Measurements from ENCODE around the gene PHLDB3.
A peak's percentile ranks its signal among the peaks of the same experiment; 100 is the strongest.

PHLDB3 gene

DNA sequence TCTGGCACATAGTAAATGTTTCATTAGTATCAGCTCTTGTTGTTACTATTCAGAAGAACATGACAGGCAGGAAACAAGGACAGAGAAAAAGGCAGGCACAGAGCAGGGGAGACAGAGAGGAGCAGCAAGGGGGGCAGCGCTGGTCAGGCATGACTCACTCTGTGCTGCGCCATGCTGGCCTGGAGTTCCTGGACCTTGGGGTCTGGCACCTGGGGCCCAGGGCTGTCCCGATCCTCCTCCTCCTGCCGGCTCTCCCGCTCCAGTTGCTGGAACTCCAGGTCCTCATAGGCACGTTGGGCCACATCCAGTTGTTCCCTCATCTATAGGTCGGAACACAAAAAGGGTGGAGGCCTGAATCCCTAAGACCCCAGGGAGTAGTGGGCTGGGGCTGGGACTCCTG is 7.6 kb downstream of the PHLDB3 start:
- no peak for DNase-seq

DNA sequence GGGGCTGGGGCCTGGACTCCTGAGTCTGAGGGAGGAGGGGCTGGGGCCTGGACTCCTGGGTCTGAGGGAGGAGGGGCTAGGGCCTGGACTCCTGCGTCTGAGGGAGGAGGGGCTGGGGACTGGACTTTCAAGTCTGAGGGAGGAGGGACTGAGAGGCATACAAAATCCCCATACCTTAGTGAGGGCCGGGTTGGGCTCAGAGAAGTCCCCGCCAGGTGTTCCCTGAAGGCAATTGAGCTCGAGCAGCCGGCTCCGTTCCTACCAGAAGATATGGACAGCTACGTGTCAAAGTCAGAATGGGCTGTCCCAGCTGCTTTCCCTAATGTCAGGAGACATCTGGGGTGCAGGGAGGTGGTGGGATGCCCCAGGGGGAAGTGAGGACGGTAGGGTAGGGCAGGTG is 9.5 kb downstream of the PHLDB3 start:
- no peak for DNase-seq

DNA sequence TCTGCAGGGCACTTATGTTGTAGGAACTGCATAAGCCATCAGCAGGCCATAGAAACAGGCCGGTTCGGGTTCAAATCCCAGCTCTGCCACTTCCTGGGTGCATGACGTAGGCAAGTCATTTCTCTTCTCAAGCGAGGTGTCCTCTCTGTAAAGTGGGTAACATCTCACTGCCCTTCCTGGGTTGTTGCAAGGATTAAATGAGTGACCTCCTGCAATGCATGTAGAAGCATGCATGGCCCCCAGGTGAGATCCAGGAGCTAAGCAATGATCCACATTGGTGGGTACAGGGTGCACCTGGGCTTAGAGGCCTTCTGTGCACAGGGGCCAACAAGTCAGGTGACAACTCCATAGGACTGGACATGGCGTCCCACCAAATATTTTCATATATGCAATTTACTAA is 13.8 kb downstream of the PHLDB3 start:
- no peak for DNase-seq

DNA sequence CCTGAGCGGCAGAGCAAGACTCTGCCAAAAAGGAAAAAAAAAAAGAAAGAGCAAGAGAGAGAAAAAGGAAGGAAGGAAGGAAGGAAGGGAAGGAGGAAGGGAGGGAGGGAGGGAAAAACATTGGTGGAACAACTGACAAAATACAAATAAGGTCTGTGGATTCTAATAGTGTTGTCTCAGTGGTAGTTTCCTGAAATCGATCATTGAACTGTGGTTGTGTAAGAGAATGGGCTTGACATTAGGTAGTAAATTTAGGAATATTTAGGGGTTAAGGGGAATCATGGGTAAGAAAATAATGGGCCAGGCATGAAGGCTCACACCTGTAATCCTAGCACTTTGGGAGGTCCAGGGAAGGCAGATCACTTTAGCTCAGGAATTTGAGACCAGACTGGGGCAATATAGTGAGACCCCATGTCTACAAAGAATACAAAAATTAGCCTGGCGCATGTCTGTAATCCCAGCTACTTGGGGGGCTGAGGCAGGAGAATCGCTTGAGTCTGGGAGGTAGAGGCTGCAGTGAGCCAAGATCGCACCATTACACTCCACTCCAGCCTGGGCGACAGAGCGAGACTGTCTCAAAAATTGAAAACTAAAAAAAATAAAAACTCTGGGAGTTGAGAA is 14.5 kb downstream of the PHLDB3 start:
- no peak for DNase-seq

DNA sequence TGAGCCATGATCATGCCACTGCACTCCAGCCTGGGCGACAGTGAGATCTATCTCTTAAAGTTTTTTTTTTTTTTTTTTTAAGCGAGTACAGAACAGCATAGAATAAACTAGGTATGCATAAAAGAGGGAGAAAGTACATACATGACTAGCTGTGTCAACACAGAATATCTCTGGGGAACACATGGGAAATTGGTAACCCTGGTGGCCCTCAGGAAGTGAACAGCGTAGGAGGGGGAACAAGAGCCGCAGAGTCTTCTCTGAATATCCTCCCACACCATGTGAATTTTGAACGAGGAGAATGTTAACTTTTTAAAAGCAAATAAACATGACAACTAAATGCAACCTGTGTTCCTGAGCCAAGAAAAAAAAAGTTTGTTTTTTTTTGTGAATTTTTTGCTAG is 15.2 kb downstream of the PHLDB3 start:
- no peak for DNase-seq

DNA sequence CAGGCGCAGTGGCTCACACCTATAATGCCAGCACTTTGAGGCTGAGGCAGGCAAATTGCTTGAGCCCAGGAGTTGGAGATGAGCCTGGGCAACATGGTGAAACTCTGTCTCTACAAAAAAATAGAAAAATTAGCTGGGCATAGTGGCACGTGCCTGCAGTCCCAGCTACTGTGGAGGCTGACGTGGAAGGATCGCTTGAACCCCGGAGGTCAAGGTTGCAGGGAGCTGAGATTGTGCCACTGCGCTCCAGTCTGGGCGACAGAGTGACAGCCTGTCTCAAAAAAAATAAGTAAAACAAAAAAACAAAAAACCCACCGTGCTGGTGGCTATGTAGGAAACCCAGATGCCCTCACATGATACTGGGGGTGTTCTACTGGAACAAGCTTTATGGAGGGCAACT is 16.4 kb downstream of the PHLDB3 start:
- no peak for DNase-seq

DNA sequence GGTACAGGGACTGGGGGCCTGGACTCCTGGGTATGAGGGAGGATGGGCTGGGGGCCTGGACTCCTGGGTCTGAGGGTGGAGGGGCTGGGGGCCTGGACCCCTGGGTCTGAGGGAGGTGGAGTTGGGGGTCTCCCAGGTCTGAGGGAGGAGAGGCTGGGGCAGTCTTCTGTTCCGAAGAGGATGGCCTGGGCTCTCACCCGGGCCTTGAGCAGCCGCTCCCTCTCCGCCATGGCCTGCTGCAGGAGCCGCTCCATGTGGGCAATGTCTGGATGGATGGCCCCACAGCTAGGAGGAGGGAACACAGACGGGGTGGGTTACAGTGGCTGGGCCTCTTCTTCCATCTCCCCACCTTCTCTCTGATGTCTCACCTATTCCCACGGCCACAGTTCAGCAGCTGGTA is 18.1 kb downstream of the PHLDB3 start:
- no peak for DNase-seq

DNA sequence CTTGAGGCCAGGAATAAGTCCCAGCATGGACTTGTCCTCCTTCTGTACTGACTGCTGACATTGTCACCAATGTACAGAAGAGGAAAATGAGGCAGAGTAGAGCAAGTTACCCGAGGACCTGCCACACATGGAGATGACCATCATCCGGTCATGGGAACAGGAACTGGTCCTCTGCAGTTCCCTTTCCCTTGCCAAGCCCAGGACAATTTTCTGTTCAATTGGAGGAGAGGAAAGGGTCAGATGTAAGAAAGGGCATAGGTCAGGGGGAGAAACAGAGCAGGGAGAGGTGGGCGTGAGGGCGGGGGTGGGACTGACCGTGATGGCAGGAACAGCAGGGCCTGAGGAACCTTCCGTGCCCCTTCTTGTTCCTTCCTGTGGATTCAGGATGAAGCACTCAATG is 18.6 kb downstream of the PHLDB3 start:
- no peak for DNase-seq

DNA sequence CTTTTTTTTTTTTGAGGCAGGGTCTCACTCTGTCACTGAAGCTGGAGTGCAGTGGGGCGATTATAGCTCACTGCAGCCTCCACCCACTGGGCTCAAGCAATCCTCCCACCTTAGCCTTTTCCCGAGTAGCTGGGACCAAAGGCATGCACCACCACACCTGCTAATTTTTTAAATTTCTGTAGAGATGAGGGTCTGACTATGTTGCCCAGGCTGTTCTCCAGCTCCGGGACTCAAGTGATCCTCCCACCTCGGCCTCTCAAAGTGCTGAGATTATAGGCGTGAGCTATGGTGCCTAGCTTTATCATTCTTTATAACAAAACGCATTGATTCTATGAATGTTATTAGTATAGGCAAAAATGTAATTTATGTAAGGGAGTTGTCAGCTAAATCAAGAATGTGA is 21.3 kb downstream of the PHLDB3 start:
- DNase-seq: no peak

DNA sequence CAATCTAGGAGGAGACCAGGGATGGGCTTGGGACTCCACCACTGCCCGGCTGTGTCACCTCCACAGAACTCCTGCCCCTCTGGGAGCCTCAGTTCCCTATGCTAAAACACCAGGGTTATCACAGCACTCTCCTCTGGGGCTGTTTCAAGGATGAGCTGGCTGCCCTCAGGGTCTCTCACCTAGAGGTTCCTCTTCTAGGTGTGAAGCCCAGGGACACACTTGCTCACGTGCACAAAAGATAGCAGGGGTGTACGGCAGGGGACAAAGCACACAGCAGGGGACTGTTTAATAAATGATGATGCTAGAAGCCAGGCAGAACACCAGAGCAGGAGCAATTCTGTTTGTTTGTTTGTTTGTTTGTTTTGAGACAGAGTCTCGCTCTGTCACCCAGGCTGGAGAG is 22.4 kb downstream of the PHLDB3 start:
- no peak for DNase-seq

DNA sequence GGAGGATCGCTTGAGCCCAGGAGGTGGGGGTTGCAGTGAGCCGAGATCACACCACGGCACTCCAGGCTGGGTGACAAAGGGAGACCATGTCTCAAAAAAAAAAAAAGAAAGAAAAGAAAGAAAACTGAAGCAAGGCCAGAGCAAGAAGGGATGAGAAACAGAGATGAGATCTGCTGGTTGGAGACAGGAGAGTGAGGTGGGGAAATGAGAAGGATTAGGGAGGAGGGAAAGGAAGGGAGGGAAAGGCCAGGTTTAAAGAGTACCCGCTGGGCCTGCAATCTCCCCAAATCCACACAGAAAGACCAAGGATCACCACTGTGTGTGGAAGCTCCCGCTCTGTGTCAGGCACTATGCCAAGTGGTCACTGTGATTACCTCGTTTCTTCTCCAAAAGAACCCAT is 22.8 kb downstream of the PHLDB3 start:
- no peak for DNase-seq

DNA sequence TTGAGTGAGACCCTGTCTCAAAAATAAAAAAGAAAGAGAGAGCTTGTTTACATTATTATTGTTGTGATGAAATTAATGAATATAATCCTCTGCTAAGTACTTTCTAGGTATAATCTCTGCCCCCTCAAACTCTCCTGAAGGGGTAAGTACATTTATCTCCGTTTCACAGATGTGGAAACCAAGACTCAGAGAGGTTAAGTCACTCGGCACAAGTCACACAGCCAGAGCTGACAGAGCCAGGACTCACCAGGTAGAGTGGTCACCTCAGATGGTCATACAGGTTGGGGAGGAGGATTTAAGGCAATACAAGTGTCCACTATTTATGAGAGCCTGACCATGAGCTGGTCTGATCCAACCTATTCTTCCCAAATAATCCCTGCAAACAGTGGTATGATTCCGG is 24.0 kb downstream of the PHLDB3 start:
- DNase-seq: no peak

DNA sequence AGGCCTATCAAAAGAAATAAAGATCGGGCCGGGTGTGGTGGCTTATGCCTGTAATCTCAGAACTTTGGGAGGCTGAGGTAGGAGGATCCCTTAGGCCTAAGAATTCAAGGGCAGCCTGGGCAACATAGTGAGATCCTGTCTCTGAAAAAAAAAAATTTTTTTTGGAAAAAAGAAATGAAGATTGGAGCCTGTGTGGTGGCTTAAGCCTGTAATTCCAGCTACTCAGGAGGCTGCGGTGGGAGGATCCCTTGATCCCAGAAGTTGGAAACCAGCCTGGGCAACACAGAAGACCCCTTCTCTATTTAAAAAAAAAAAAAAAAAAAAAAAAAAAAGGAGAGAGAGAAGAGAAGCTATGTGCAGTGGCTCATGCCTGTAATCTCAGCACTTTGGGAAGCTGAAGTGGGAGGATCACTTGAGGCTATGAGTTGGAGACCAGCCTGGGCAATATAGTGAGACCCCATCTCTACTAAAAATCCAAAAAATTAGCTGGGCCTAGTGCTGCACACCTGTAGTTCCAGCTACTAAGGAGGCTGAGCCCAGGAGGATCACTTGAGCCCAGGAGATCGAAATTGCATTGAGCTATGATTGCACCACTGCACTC is 24.5 kb downstream of the PHLDB3 start:
- no peak for DNase-seq

DNA sequence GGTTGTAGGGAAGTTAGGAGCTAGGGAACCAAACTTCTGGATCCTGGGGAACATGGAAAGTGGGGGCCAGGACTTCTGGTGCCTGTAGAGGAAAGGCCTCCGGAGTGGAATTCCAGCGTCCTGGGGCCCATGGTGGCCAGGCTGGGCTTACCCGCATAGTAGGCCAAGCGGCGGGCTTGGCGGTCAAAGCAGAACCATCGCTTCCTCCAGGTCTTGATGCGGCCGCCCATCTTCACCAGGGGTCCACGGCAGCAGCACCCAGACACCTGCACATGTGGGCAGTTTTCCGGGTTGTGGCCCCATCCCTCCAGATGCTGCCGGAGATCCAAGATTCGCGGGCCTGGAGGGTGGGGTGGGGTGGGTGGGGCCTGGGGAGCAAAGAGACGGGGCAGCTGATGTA is 25.3 kb downstream of the PHLDB3 start:
- no peak for DNase-seq

DNA sequence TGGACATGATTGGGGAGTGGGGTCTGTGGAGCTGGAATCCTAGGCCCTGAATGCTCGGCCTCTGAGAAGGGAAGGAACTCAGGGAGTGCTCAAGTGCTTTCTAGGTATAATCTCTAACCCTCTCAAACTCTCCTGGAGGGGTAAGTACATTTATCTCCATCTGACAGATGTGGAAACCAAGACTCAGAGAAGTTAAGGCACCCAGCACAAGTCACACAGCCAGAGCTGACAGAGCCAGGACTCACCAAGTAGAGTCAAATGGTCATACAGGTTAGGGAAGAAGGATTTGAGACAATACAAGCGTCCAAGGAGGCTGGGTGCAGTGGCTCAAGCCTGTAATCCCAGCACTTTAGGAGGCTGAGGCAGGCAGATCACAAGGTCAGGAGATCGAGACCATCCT is 26.2 kb downstream of the PHLDB3 start:
- DNase-seq: no peak

DNA sequence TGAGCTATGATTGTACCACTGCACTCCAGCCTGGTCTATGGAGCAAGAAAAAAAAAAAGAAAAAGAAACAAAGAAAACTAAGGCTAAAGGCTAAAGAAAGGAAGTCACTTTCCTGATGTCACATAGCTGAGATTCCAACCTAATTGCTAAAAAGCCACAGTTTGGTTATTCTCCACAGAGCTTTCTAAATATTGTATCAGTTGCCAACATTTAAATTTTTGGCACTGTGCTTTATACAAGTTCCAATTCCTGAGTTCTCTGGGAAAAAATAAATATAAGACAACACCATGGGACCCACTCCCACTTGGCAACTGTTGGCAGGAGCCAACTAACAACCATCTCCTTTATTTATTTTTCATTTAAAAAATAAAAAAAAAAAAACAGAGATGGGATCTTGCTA is 27.9 kb downstream of the PHLDB3 start:
- no peak for DNase-seq

DNA sequence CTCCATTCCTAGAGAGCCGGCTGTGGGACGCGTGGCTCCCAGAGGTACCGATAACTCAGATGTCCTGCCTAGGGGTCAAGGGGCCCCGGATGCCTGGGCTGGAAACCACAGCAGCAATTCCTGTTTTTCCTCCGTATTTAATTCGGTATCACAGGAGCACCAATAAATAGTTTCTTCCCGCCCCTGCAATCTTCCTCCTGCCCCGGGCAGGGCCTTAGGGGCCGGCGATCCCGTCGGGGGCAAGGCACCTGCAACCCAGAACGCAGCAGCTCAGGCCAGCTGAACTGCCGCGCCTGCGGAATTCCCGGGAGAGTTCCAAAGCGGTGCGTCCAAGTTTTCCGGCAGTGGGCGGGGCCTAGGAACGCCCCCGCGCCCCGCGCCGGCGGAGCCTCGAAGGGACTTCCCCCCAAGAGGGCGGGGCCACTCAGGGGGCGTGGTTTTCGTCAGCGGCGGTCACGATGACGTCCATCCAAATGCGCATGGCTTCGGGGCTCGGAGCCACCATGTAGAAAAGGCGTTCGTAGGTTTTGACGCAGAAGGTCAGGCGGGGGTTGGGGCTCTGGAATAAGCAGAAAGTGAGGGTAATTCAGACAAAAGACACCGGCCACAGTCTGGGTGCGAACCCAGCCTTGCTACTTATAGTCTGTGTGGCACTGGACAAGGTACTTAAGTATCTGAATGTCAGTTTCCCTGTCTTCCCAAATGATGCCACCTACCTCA is 29.4 kb downstream of the PHLDB3 start:
- DNase-seq: peak; percentile 94 to 96

DNA sequence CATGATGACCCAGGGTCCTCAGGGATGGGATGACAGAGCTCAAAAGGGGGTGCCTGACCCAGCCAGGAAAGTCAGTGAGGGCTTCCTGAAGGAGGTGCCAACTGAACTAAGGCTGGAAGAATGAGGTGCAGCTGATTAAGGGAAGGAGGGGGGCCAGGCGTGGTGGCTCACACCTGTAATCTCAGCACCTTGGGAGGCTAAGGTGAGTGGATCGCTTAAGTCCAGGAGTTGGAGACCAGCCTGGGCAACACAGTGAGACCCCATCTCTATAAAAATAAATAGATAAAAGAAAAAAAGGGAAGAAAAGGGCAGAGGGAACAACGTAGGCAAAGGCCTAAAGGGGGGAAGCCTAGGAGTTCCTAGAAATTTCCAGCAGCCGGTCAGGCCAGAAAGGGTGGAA is 30.1 kb downstream of the PHLDB3 start:
- no peak for DNase-seq

DNA sequence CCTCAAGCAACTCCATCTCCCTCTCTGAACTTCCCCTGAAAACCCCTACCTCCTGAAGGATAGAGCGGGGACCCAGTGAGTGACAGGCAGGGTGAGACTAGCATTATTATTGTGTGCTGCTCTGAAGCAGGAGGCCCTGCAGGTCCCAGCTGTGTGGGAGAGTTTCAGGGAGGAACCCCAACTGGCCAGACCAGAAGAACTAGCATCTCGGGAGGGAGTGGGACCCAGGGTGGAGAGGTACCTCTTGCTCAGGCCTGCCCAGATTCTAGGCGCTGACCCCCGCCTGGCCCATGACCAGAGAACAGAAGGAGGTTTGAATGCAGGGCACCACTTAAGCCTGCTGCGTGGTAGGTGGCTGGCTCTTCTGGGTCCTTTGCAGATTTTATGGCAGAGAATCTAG is 33.5 kb downstream of the PHLDB3 start:
- DNase-seq: no peak

DNA sequence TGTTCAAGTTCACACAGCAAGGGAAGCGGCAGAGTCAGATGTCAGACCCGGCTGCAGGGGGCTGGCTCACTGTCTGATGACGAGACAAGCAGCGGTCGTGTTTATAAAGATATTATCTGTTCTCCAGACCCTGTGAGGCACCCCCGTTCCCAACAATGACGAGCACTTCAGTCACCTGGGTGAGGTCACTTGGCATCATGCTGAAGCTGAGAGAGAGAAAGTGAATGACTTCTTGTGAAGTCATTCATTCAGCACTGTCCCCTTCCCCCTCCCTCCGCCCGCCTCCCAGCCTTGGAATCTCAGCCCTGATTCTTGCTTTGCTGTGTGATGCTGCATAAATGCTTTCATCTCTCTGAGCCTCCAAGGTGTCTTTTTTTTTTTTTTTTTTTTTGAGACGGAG is 34.3 kb downstream of the PHLDB3 start:
- peak; percentile 61 to 84 for DNase-seq

DNA sequence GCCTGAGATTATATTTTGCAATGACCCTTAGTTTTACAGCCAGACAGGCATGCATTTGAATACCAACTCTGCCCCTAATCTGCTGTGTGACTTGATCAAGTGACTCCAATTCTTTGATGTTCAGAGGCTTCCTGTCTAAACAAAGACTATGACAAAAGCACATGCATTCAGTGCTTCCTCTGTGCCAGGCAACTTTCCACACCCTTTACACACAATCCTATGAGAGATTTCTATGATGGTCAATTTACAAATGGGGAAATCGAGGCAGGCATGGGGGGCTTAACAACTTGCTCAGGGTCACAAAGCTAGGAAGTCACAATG is 35.4 kb downstream of the PHLDB3 start:
- peak; percentile 10 to 57 for DNase-seq

DNA sequence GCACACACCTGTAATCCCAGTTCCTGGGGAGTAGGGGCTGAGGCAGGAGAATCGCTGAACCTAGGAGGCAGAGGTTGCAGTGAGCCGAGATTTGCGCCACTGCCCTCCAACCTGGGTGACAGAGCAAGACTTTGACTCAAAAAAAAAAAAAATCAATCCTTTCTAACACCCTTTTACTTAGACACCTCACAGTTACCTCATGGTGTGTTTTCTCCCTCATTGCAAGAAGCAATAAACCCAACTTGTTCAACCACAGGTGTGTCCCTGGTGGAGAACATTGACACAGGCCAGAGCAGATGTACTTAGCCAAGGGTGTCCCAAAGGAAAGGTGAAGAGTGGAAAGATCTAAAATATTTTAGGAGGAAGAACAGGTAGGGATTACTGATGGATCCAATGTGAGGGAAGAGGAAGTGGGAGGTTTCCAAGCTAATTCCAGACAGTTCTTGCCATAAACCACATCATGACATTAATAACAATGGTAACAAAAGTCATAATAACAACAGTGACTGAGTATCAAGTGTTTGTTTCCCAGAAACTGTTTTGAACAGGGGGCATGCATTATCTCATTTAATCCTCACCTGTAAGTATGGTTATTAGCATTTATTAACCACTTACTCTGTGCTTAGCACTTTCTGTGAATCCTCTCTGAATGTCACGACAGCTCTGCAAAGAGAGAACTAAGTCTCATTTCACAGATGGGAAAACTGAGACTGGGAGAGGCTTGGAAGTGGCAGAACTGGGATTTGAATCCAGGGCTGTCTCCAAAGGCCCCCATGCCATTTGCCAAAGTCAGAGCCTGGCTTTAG is 36.0 kb downstream of the PHLDB3 start:
- DNase-seq: no peak

DNA sequence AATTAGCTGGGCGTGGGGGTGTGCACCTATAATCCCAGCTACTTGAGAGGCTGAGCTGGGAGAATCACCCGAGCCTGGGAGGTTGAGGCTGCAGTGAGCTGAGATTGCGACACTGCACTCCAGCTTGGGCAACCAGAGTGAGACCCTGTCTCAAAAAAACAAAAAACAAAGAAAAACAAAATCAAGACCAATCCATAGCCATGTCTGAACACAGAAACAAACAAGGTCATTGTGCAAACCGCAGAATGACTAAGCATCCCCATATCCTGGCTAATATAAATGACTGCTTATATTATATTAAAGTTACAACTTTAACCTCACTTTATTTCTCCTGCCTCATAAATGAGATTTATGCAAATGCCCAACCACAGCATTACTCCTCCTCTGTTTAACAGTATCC is 36.8 kb downstream of the PHLDB3 start:
- no peak for DNase-seq

DNA sequence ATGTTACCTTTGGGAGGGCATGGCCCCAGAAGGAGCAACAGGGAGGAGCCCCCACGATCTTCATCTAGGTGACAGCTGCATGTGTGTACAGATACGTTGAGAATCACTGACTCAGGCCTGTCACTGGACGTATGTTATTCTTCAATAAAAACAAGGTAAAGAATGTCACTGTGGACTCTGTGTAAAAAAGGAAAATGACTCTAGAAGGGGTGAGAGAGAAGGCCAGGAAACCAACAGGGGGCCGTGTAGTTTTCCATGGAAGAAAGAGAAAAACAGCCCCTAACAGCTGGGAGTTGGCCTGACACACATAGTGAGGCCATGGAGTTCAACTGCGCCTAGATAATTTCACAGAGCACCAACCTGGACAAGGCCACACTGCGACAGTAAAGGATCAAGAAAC is 37.3 kb downstream of the PHLDB3 start:
- DNase-seq: no peak

All from CD4-positive, alpha-beta T cell treated with Interferon alpha-2 for 1 hour (primary cell).